ENCODE results near the gene MMRN2. TPM values are rescaled to one million over a fixed set of nuclear protein-coding genes. Genes with fewer than 3 reads are reported as not detected.
"Not testable (repeated sequence)": the region's sequence is repeated elsewhere in the genome, so short reads cannot be mapped to it uniquely, and the experiment has no call there.

Gene MMRN2
- total RNA-seq, 1 experiment from 2014 or later: 13.4 TPM

GRCh38 chr10:86992929-86993328, 35.5 kb upstream of the MMRN2 start:
- TF ChIP-seq CTCF (conservative IDR thresholded peaks at IDR 0.05): no peak
- no peak for TF ChIP-seq EZH2 (IDR thresholded peaks at IDR 0.05; ENCODE audit: low read depth)
- DNase-seq: no peak
- ChIA-PET CTCF (no interaction called here), POLR2A (ENCODE audit: unreplicated experiment) (no interaction called here)
- no peaks in the 10 kb centered on the region for H3K9me2 ChIP-seq (ENCODE audit: insufficient read depth)
- H3K27me3 ChIP-seq (ENCODE audit: insufficient read depth, low read depth): no peaks in the 10 kb centered on the region
- H3K4me3 ChIP-seq: no peak overlapping the region
- H3K27ac ChIP-seq: no peak overlapping the region
- BruUV-seq (replicated peaks): no TSS peak
- H3F3A ChIP-seq (ENCODE audit: insufficient read depth, low read depth): no peaks in the 10 kb centered on the region
- H3K36me3 ChIP-seq (ENCODE audit: low read depth): no peaks in the 10 kb centered on the region
- H2AFZ ChIP-seq: no peak overlapping the region
- H3K79me2 ChIP-seq (ENCODE audit: low read depth): no peaks in the 10 kb centered on the region
- no peaks in the 10 kb centered on the region for H3K9me3 ChIP-seq (ENCODE audit: insufficient read depth, low read depth)
- H3K4me1 ChIP-seq (replicated peaks; ENCODE audit: insufficient read depth): no peaks in the 10 kb centered on the region; the same call in 1 of the 2 replicates
- no peak overlapping the region for H3K4me2 ChIP-seq
- no peaks in the 10 kb centered on the region for H4K20me1 ChIP-seq (ENCODE audit: insufficient read depth)
- intact Hi-C loops (cut with micrococcal nuclease; ENCODE audit: unreplicated experiment): no loop called here

- Histone ChIP-seq H3K79me2 (ENCODE audit: low read depth) (no peaks in the 10 kb centered on the region), H4K20me1 (ENCODE audit: insufficient read depth) (no peaks in the 10 kb centered on the region), H3F3A (ENCODE audit: insufficient read depth, low read depth) (no peaks in the 10 kb centered on the region), H2AFZ (no peak overlapping the region), H3K27ac (no peak overlapping the region), H3K36me3 (ENCODE audit: low read depth) (no peaks in the 10 kb centered on the region), H3K4me2 (no peak overlapping the region), H3K9me2 (ENCODE audit: insufficient read depth) (no peaks in the 10 kb centered on the region), H3K4me1 (replicated peaks; ENCODE audit: insufficient read depth) (no peaks in the 10 kb centered on the region; the same call in 1 of the 2 replicates), H3K27me3 (ENCODE audit: insufficient read depth, low read depth) (no peaks in the 10 kb centered on the region), H3K4me3 (no peak overlapping the region), H3K9me3 (ENCODE audit: insufficient read depth, low read depth) (no peaks in the 10 kb centered on the region)
- no peak for DNase-seq
- TF ChIP-seq CTCF (conservative IDR thresholded peaks at IDR 0.05): no peak
- no peak for TF ChIP-seq EZH2 (IDR thresholded peaks at IDR 0.05; ENCODE audit: low read depth)
- CTCF ChIA-PET: no interaction called here
- no TSS peak for BruUV-seq (replicated peaks)
- POLR2A ChIA-PET (ENCODE audit: unreplicated experiment): no interaction called here
- intact Hi-C loops (cut with micrococcal nuclease; ENCODE audit: unreplicated experiment): no loop called here
Observed at GRCh38 chr10:86992456-86992855, 35.0 kb upstream of the MMRN2 start.

GRCh38 chr10:86991362-86991761, 33.9 kb upstream of the MMRN2 start:
- CTCF ChIA-PET; intact Hi-C loops (cut with micrococcal nuclease; ENCODE audit: unreplicated experiment): not testable (repeated sequence)

GRCh38 chr10:86988520-86988919, 31.1 kb upstream of the MMRN2 start:
- ChIA-PET CTCF (no interaction called here), POLR2A (ENCODE audit: unreplicated experiment) (no interaction called here)
- no peak overlapping the region for H3K27ac ChIP-seq
- H3K4me2 ChIP-seq: 0 out of 2 replicates have a peak overlapping the region, but pooled peaks have one; percentile 10
- intact Hi-C loops (cut with micrococcal nuclease; ENCODE audit: unreplicated experiment): no loop called here
- no peaks in the 10 kb centered on the region for H3K36me3 ChIP-seq (ENCODE audit: low read depth)
- H3K4me3 ChIP-seq: no peak overlapping the region
- no peaks in the 10 kb centered on the region; the same call in 1 of the 2 replicates for H3K4me1 ChIP-seq (replicated peaks; ENCODE audit: insufficient read depth)
- no peak for DNase-seq
- no peak overlapping the region for H2AFZ ChIP-seq
- H3F3A ChIP-seq (ENCODE audit: insufficient read depth, low read depth): no peaks in the 10 kb centered on the region
- H4K20me1 ChIP-seq (ENCODE audit: insufficient read depth): no peaks in the 10 kb centered on the region
- no peaks in the 10 kb centered on the region for H3K9me2 ChIP-seq (ENCODE audit: insufficient read depth)
- TF ChIP-seq CTCF (conservative IDR thresholded peaks at IDR 0.05): no peak
- TF ChIP-seq EZH2 (IDR thresholded peaks at IDR 0.05; ENCODE audit: low read depth): no peak
- H3K79me2 ChIP-seq (ENCODE audit: low read depth): no peaks in the 10 kb centered on the region
- no peaks in the 10 kb centered on the region for H3K27me3 ChIP-seq (ENCODE audit: insufficient read depth, low read depth)
- BruUV-seq (replicated peaks): no TSS peak
- no peaks in the 10 kb centered on the region for H3K9me3 ChIP-seq (ENCODE audit: insufficient read depth, low read depth)

More at GRCh38 chr10:86991362-86991761, 33.9 kb upstream of the MMRN2 start:
- H3F3A ChIP-seq (ENCODE audit: insufficient read depth, low read depth); DNase-seq; H3K4me2 ChIP-seq; H3K4me3 ChIP-seq; H4K20me1 ChIP-seq (ENCODE audit: insufficient read depth); H3K4me1 ChIP-seq (replicated peaks; ENCODE audit: insufficient read depth); H3K9me3 ChIP-seq (ENCODE audit: insufficient read depth, low read depth); POLR2A ChIA-PET (ENCODE audit: unreplicated experiment); H3K9me2 ChIP-seq (ENCODE audit: insufficient read depth); H3K27ac ChIP-seq; H2AFZ ChIP-seq; H3K27me3 ChIP-seq (ENCODE audit: insufficient read depth, low read depth); H3K36me3 ChIP-seq (ENCODE audit: low read depth); H3K79me2 ChIP-seq (ENCODE audit: low read depth); BruUV-seq (replicated peaks): not testable (repeated sequence)

GRCh38 chr10:86984498-86984897, 27.1 kb upstream of the MMRN2 start:
- H4K20me1 ChIP-seq (ENCODE audit: insufficient read depth); CTCF ChIA-PET; H3K9me2 ChIP-seq (ENCODE audit: insufficient read depth); H3K9me3 ChIP-seq (ENCODE audit: insufficient read depth, low read depth); H3K4me3 ChIP-seq; H3K36me3 ChIP-seq (ENCODE audit: low read depth); H2AFZ ChIP-seq; H3K4me1 ChIP-seq (replicated peaks; ENCODE audit: insufficient read depth); H3K4me2 ChIP-seq; H3F3A ChIP-seq (ENCODE audit: insufficient read depth, low read depth); intact Hi-C loops (cut with micrococcal nuclease; ENCODE audit: unreplicated experiment); H3K79me2 ChIP-seq (ENCODE audit: low read depth); BruUV-seq (replicated peaks); POLR2A ChIA-PET (ENCODE audit: unreplicated experiment); DNase-seq; H3K27ac ChIP-seq; H3K27me3 ChIP-seq (ENCODE audit: insufficient read depth, low read depth): not testable (repeated sequence)

All from PC-9 (cell line).